HG02973 (cell line): ENCODE results near the gene CHAMP1.
"Not testable (repeated sequence)": the region's sequence is repeated elsewhere in the genome, so short reads cannot be mapped to it uniquely, and the experiment has no call there.

Experiments used
- ATAC-seq: cut with Tn5 transposase; IDR thresholded peaks from one replicate; pipeline ENCODE4 v1.9.1; 2021; ENCODE audit warnings: moderate library complexity; ENCODE audit not compliant: unreplicated experiment

The CHAMP1 gene

DNA sequence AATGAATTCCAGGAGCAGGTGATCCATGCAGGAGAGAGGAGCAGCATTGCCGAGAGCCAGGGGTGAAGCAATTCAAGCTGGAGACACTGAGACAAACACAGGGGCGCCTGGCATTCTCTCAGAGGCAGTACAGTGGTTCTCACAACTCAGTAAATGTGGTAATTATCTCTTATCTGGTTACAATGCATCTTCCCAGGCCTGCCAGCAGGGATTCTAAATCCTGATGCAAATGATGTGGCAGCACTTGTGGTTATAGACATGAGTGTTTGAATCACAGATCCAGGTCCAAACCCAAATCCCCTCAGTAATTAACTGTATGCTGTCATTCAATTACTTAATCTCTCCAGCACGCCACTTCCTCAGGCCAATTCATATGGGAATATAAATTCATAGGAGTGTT is 19.6 kb downstream of the CHAMP1 start:
- not testable (repeated sequence) for ATAC-seq

- no peak for ATAC-seq
These were observed 20.2 kb downstream of the CHAMP1 start for GRCh38 chr13:114334305-114335053.

DNA sequence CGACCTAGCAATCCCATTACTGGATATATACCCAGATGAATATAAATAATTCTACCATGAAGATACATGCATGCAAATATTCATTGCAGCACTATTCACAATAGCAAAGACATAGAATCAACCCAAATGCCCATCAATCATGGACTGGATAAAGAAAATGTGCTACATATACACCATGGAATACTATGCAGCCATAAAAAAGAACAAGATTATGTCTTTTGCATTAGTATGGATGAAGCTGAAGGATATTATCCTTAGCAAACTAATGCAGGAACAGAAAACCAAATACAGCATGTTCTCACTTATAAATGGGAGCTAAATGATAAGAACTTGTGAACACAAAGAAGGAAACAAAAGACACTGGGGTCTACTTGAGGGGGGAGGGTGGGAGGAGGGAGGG is 22.2 kb downstream of the CHAMP1 start:
- ATAC-seq = not testable (repeated sequence)

DNA sequence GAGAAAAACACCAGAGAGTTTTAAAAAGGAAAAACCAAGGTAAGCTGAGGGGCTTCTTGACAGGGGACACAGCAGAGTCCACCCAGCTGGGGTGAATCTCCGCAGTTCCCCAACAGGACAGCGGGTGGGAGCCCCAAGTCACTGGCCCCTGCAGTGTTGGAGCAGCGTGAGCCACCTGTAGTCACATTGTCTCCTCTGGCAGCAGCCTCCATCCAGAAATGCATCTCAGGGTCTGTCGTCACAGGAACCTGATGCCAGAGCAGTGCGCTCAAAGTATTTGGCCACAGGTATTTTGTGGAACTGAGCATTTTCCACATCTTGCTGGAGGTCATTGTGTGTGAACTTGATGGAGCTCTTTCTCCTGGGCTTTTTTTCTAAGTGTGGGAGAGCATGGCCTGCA is 24.7 kb downstream of the CHAMP1 start:
- no peak for ATAC-seq

DNA sequence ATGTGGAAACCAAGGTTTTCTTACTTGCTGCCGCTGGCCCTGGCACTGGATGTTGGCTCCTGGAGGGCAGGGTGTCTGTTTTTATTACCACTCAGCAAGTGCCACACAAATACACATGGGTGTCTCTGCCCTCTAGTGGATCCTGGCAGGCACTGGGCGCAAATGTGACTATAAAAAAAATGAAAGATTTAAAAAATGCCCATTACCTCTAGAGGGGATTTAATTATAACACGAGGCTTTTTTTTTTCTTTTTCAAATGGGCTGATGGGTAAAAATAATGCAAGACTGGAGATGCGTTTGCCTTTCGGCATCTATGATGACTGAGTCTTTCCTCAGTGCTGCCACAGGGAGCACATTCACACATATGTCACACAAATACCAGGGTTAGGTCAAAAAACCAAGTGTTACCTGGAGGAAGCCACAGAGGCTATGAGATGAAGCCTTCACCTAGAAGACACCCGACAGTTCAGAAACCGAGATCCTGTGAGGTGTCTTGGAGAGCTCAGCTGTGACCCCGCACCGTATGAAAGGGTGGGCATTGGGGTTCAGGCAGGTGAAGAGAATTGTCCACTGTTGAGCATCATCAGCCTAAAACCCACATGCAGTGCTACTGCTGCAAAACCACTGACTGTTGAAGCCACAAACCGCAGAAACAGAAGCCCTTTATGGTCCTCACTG is 25.7 kb downstream of the CHAMP1 start:
- no peak for ATAC-seq

DNA sequence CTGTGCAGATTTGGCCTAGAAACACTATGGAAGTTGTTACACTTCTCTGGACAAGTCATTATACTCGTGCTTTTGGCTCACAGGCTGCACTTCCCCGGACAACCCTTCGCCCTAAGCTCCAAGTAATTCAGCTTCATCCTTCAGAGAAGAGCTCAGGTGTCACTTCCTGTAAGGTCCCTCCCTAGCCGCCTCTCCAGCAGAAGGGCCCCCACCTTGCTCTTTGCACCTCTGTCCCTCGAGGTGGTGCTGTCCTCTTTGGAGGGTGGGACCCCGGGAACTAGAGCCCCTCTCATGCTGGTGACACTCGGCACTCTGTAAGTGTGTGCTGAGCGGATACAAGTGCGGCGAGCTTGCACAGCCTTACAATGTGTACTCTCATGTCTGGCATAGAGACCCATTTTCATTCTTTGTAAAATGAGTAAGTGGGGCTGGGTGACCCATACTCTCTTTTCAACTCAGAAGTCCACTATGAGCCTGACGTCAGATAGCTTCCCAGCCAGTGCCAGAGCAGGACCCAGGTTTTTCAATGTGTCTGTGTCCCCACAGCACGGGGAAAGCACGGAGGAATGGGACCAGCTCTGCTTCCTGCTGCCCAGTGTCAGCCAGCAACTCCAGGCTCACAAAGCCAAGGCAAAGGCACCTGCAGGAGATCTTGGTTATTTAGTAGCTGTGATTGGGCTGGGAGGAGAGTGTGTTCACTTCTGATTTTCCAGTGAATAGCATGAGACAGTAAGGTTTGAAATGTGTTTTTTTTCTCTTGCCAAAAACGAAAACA is 26.9 kb downstream of the CHAMP1 start:
- ATAC-seq = no peak

DNA sequence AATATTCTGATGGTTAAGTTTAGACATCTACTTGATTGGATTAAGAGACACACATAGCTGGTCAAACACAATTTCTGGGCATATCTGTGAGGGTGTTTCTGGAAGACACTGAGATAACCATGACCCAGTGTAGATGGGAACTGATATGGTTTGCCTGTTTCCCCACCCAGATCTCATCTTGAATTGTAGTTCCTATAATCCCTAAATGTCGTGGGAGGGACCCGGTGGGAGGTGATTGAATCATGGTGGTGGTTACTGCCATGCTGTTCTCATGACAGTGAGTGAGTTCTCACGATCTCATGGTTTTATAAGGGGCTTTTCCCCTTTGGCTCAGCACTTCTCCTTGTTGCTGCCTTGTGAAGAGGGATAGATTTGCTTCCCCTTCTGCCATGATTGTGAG is 33.0 kb downstream of the CHAMP1 start:
- ATAC-seq = not testable (repeated sequence)

GRCh38 chr13:114352763-114353162 is 38.5 kb downstream of the CHAMP1 start:
- not testable (repeated sequence) for ATAC-seq

- ATAC-seq = not testable (repeated sequence)
These were observed 39.1 kb downstream of the CHAMP1 start for GRCh38 chr13:114353382-114353781.
